NCI-H2227 treated with DMSO at 0.1 percent for 48 hours (cell line): ENCODE results near the gene C19orf53.
"Not testable (repeated sequence)": the region's sequence is repeated elsewhere in the genome, so short reads cannot be mapped to it uniquely, and the experiment has no call there.

Experiments
- DNase-seq: peaks from one replicate; lab custom pipeline; 2025; lab: John Stamatoyannopoulos, UW

C19orf53 gene

DNA sequence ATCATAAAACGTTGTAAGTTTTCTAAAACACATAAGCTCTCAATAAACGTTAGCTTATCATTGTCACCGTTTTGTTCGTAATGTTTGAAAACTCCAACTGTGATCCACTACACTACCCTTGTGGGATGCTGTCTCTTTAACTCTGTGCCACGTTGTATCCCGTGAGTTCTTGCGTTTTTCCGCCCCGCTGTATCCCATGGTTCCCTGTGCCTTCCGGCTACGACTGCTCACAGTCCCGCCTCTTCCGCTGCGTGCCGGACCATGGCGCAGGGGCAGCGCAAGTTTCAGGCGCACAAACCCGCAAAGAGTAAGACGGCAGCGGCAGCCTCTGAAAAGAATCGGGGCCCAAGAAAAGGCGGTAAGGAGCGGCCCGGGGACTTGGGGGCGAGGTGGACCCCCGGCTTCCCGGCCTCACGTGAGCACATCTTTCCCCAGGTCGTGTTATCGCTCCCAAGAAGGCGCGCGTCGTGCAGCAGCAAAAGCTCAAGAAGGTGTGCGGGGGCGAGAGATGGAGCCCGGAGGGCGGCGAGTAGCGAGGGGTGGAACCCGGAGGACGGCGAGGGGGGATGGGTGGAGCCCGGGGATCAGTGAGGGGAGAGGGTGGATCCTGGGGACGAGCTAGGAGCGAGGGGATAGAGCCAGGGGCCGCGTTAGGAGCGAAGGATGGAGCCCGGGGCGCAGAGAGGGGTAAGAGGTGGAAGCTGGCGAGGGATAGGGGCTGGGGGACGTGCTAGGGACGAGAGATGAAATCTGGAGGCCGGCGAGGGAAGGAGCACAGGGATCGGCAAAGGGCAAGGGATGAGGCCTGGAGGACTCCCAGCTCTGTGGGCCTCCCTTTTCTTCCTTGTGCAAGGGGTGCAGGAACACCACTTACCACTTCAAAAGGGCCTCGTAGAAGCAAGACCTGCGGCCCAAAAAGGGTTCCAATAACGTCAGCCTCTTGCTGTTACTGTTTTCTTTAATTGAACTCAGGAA, at the start of gene C19orf53:
Gene C19orf53 (plus strand): TSS at position 240 of the 975 bp plus-strand sequence. CDS start 22 bp downstream, at position 262.
- peak; percentile 88 for DNase-seq

GRCh38 chr19:13726323-13726722, 47.9 kb upstream of the C19orf53 start:
- no peak for DNase-seq

GRCh38 chr19:13727798-13728197, 46.5 kb upstream of the C19orf53 start:
- no peak for DNase-seq

DNA sequence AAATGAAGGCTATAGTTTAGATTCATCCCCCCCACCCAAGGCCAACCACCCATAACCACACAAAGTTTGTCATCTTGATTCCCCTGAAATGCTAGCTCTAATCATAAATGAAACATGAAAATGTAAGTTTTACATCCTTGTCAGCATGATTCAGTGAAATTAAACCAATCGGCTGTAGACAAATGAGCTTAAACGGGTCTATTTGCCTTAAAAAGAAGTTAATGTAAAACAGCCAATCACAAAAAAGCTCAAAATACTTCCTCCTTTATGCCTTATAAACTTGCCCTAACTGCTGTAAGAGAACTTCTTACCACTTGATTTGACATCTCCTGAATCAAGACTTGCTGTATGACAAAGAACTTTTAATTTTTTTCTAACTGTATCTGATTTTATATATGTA, 44.4 kb upstream of the C19orf53 start:
- DNase-seq: no peak

- DNase-seq: peak; percentile 89
These were observed 42.9 kb upstream of the C19orf53 start for GRCh38 chr19:13731147-13731964.

DNA sequence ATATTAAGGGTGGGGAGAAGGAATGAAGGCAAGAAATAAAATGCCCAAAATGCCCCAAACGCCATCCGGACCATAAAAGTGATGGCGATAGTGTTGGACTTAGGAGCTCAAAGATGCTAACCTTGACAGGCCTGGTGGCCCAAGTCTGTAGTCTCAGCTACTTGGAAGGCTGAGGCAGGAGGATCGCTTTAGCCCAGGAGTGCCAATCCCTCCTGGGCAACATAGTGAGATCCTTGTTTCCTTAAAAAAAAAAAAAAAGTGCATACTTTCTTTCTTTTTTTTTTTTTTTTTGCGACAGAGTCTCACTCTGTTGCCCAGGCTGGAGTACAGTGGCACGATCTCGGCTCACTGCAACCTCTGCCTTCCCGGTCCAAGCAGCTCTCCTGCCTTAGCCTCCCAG, 41.9 kb upstream of the C19orf53 start:
- DNase-seq: no peak

DNA sequence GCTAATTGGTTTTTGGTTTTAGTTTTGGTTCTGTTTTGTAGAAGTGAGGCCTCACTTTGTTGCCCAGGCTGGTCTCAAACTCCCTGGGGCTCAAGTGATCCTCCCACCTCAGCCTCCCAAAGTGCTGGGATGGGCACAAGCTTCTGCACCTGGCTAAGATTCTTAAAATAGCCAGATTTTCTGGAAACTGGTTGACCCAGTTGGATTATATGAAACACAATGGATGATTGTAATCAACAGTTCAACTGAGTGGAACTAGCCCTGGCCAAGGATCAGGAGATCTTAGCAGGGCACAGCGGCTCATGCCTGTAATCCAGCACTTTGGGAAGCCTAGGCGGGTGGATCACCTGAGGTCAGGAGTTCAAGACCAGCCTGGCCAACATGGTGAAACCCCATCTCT, 39.5 kb upstream of the C19orf53 start:
- DNase-seq: no peak

- no peak for DNase-seq
These were observed 36.2 kb upstream of the C19orf53 start for GRCh38 chr19:13738073-13738472.

DNA sequence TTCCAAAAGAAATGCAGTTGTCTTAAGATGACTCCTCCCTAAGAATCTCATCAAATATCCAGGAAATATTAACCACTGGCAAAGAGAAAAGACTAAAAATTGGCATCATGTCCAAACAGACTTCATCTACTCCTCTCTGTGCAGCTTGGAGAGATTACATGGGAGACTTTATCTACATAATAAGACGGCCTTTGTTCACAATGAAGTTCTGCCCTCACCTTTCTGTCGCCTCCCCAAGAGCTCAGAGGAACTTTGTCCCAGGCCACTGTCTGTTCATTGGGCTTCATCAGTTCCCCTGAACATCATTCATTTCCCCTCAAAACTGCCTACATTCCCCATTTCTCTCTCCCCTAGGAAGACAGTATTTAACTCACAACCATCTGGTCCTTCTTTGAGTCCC, 32.4 kb upstream of the C19orf53 start:
- no peak for DNase-seq

DNA sequence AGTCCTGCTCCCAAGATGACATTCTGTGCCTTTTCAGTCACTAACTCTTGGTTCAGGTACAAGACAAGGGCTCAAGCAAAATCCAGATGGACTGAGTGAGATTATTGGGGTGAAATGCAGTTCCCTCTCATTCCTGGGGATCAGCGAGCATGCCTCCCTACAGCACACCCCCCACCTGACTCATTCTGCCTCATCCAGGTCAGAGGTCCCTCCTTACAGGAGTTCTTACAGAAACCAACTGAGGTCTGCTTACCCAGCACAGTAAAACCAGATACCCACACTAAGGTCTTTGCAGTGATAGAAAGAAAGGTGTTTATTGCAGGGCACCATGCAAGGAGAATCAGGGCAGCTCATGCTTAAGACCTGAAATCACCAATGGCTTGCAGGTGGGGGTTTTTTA, 31.5 kb upstream of the C19orf53 start:
- no peak for DNase-seq

GRCh38 chr19:13744174-13744573, 30.1 kb upstream of the C19orf53 start:
- DNase-seq: no peak

DNA sequence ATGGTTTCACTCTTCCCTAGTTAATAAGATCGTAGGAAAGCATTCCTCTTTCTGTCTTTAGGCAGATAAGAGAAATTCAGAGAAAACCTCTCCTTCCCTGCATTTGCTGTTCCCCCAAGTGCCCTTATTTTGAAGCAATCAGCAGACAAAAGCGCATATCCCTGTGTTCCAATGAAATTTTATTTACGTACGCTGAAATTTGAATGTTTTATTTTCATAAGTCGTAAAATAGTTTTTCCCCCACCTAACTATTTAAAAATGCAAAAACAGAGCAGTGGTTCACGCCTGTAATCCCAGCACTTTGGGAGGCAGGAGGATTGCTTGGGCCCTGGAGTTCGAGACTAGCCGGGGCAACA, 27.2 kb upstream of the C19orf53 start:
- DNase-seq: no peak

GRCh38 chr19:13748169-13748828, 26.0 kb upstream of the C19orf53 start:
- DNase-seq: peak; percentile 47

DNA sequence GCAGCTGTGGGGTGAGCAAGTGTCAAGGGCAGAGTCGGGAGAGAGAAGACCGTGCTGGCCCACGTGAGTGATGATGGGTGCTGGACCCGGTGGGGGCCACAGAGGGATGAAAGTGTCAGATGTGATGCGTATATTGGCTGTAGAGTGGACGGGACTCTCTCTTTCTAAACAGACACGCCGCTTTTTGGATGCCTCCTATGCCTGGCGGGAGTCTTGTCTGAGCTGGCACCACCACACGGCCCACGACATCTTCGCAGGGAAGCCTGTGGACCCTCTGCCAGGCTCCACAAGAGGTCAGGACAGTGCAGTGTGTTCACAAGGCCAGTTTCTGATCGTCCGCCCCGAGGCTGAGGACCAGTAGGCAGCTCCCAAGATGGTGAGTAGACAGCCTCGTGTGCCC, 22.8 kb upstream of the C19orf53 start:
- no peak for DNase-seq

DNA sequence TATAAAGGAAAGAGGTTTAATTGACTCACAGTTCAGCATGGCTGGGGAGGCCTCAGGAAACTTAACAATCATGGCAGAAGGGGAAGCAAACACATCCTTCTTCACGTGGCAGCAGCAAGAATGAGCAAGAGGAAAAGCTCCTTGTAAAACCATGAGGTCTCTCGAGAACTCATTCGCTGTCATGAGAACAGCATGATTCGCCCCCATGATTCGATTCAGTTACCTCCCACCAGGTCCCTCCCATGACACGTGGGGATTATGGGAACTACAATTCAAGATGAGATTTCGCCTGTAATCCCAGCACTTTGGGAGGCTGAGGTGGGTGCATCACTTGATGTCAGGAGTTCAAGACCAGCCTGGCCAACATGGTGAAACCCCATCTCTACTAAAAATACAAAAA, 20.6 kb upstream of the C19orf53 start:
- DNase-seq: not testable (repeated sequence)

- no peak for DNase-seq
These were observed 18.0 kb upstream of the C19orf53 start for GRCh38 chr19:13756210-13756609.

DNA sequence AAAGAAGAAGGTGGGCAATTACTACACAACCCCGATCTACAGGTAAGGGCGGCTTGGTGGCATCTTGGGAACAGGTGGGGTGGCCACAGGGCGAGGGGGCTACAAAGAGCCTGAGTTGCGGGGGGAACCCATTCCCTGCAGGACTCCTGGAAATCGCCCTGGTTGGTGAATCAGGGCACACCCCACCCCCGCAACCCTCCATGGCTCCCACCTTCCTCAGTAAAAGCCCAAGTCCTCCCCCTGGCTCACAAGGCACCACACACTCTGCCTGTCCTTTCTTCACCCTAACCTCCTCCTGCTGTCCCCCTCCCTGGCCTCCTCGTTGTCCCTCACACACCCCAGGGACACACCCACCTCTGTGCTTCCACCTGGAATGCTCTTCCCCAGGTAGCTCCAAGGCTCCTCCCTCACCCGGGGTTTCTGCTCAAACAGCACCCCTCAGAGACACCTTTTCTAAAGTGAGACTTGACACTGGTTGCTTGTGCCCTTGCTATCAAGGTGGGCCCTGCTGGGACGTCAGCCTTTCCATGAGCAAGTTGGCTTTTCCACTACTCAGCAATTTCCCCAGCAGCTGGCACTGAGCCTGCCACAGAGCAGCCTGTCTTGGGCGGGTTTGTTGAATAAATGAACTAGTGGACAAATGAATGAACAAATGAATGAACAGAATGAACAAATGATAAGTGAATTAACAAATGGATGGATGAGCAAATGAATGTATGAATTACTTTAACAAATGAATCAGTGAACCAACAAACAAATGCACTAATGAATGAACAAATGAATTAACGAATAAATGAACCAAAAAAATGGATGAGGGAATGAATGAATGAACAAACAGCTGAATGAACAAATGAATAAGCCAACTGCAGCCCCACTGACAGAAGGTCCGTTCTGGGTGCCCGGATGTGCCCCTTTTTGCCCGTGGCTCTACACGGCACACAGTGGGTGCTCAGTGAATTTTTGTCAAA, 16.2 kb upstream of the C19orf53 start:
- no peak for DNase-seq

DNA sequence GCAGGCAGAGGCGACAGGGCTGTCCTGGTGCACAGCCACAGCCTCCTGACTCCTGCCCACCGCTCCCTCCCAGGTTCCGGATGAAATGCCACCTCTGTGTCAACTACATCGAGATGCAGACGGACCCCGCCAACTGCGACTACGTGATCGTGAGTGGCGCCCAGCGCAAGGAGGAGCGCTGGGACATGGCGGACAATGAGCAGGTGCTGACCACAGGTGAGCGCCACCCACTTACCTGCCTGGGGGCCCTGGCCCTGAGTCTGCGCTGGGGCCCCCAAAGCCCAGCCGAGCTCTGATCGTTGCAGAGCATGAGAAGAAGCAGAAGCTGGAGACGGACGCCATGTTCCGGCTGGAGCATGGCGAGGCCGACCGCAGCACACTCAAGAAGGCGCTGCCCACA, 15.5 kb upstream of the C19orf53 start:
- DNase-seq: no peak

DNA sequence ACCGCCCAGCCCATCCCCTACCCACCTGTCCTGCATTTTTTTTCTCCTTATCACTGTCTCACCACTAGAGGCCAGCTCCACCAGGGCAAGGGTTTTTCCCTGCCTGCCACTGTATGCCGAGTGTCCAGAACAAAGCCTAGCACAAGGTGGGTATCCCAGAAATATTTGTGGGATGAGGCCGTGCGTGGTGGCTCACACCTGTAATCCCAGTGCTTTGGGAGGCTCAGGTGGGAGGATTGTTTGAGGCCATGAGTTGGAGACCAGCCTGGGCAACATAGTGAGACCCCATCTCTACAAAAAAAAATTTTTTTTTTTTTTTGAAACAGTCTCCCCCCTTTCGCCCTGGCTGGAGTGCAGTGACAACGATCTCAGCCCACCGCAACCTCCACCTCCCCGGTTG, 12.8 kb upstream of the C19orf53 start:
- no peak for DNase-seq

DNA sequence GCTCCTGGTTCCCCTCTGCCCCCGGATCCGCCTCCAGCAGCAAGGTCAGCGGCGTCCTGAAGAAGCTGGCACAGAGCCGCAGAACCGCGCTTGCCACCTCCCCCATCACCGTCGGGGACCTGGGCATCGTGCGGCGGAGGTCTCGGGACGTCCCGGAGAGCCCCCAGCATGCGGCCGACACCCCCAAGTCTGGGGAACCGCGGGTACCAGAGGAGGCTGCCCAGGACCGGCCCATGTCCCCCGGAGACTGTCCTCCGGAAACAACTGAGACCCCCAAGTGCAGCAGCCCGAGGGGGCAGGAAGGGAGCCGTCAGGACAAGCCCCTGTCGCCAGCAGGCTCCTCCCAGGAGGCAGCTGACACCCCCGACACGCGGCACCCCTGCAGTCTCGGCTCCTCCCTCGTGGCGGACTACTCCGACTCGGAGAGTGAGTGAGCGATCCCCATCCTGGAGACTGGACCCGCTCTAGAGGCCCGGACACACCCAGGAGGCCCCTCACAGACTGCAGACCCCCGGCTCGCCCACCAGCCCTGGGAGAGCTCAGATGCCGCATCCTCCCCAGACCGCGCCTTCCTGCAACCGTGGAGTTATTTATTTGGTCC, 11.5 kb upstream of the C19orf53 start:
- no peak for DNase-seq

- DNase-seq: no peak
These were observed 11.0 kb upstream of the C19orf53 start for GRCh38 chr19:13763265-13763664.
